ENCODE data around the gene AKNAD1.

Gene AKNAD1

DNA sequence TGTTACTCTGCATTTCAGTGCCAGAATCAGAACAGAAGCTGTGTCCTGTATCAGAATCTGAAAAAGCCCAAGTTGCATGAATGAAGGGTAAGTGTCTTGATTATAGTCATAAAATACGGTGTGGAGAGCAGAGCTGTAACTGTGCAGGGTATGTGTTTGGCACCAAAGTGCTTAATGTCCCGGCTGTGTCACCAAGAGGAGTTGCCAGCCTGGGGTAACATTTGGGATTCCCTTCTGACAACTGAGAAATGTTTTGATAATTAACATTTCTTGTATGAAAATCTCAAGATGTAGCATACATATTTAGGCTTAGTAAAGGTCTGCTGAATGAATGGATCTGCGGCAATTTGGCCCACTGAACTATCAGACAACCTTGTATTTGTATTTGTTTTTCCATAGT is 33.3 kb downstream of the AKNAD1 start:
- Mint-ChIP-seq H3K9me3 (no peaks in the 10 kb centered on the region), H3K4me1 (no peaks in the 10 kb centered on the region), H3K36me3 (ENCODE audit: low read depth) (no peaks in the 10 kb centered on the region), H3K27me3 (ENCODE audit: low read depth, poor library complexity) (peaks cover 10% of the 10 kb centered on the region), H3K27ac (no peak overlapping the region), H3K4me3 (no peak overlapping the region)
- TF ChIP-seq, protein P1, sequence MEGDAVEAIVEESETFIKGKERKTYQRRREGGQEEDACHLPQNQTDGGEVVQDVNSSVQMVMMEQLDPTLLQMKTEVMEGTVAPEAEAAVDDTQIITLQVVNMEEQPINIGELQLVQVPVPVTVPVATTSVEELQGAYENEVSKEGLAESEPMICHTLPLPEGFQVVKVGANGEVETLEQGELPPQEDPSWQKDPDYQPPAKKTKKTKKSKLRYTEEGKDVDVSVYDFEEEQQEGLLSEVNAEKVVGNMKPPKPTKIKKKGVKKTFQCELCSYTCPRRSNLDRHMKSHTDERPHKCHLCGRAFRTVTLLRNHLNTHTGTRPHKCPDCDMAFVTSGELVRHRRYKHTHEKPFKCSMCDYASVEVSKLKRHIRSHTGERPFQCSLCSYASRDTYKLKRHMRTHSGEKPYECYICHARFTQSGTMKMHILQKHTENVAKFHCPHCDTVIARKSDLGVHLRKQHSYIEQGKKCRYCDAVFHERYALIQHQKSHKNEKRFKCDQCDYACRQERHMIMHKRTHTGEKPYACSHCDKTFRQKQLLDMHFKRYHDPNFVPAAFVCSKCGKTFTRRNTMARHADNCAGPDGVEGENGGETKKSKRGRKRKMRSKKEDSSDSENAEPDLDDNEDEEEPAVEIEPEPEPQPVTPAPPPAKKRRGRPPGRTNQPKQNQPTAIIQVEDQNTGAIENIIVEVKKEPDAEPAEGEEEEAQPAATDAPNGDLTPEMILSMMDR (IDR thresholded peaks at IDR 0.05), result no peak
- DNase-seq, result no peak

GRCh38 chr1:108819878-108820277 is 37.0 kb downstream of the AKNAD1 start:
- peaks cover 29% of the 10 kb centered on the region for H3K4me1 Mint-ChIP-seq
- peaks cover 5% of the 10 kb centered on the region for H3K27me3 Mint-ChIP-seq (ENCODE audit: low read depth, poor library complexity)
- DNase-seq, result no peak
- no peak overlapping the region for H3K4me3 Mint-ChIP-seq
- H3K9me3 Mint-ChIP-seq, result no peaks in the 10 kb centered on the region
- TF ChIP-seq, protein P1 (IDR thresholded peaks at IDR 0.05), result no peak
- no peaks in the 10 kb centered on the region for H3K36me3 Mint-ChIP-seq (ENCODE audit: low read depth)
- H3K27ac Mint-ChIP-seq, result no peak overlapping the region

- Mint-ChIP-seq H3K4me1 (peaks cover 47% of the 10 kb centered on the region), H3K4me3 (no peak overlapping the region), H3K36me3 (ENCODE audit: low read depth) (no peaks in the 10 kb centered on the region), H3K27me3 (ENCODE audit: low read depth, poor library complexity) (peaks cover 2% of the 10 kb centered on the region), H3K27ac (no peak overlapping the region), H3K9me3 (no peaks in the 10 kb centered on the region)
- DNase-seq, result no peak
- TF ChIP-seq, protein P1 (IDR thresholded peaks at IDR 0.05), result no peak
Observed at GRCh38 chr1:108817811-108818210, 39.1 kb downstream of the AKNAD1 start.

DNA sequence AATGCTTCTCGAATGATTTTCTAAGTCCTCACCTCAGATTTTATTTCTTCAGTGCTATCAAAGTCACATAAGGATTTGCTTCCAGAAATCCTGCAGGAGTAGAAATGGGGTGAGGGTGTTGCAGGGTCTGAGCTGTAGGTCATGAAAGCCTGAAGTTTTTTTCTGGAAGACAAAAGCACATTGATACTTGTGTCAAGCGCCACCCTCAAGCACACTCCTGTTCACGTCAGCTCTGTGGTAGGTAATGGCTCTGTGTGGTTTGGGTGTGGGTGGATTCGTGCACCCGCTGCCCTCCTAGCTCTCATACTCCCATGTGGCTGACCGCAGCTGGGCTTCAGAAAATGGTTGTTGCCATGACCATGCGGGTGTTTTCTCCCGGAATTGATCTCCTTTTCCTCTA is 39.9 kb downstream of the AKNAD1 start:
- Mint-ChIP-seq H3K4me3 (no peak overlapping the region), H3K27ac (no peak overlapping the region), H3K36me3 (ENCODE audit: low read depth) (no peaks in the 10 kb centered on the region), H3K4me1 (peaks cover 47% of the 10 kb centered on the region), H3K27me3 (ENCODE audit: low read depth, poor library complexity) (no peaks in the 10 kb centered on the region), H3K9me3 (no peaks in the 10 kb centered on the region)
- DNase-seq, result no peak
- TF ChIP-seq, protein P1 (IDR thresholded peaks at IDR 0.05), result no peak

DNA sequence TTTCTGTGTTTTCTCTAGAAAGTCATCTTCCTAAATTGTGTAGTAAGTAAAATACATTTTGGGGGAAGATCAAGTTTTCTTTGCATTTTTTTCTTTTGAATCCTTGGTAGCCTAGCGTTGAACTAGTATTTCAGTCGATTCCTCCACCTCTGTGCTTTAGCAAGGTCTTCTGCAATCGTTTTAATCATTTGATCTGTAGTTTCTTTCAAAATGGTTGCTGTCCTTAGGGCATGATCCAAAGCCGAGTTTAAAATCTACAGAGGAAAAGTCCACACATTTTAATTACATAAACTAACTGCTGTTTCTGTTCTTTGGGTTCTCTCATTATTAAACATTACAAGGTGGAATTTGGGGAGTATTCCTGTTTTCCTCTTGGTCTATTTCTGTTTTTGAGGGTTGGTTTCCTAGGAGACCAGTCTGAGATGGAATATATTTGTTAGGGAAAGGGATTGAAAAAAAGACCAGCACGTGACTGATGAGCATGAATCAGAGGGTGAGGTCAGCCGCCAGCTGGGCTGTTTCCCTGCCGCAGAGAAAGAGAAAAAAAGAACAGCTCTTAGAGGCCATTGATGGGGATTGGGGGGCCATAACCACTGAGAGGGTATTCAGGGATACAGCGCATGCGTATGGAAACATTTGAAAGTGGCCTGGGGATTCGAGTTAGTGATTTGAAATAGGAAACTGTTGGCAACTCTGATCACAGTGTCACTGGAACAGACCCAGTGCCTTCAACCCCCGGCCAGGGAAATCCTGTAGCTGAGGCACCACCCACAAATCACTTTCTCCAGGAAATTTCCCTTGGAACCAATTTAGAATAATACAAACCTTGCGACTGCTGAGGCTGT is 40.6 kb downstream of the AKNAD1 start:
- Mint-ChIP-seq H3K27me3 (ENCODE audit: low read depth, poor library complexity) (no peaks in the 10 kb centered on the region), H3K4me1 (peaks cover 52% of the 10 kb centered on the region), H3K27ac (peak overlapping the region; percentile 94), H3K36me3 (ENCODE audit: low read depth) (no peaks in the 10 kb centered on the region), H3K4me3 (peak overlapping the region; percentile 26), H3K9me3 (no peaks in the 10 kb centered on the region)
- TF ChIP-seq, protein P1 (IDR thresholded peaks at IDR 0.05), result no peak
- peak; percentile 25 for DNase-seq

DNA sequence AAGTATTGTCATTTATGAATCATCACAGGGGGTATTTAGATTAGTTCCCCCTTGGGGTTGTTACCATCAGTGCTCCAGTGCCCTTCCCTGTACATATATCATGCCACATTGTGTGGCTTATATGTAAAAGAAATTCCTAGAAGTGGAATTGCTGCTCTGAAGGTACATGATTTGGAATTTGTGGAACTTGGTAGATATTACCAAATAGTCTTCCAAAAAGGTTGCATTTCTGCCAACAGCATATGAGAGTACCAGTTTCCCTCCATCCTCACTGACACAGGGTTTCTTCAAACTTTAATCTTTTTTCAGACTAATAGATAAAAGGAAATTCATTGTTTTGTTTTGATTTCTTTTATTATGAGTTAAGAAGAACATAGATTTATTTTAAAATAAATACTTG is 41.3 kb downstream of the AKNAD1 start:
- H3K27ac Mint-ChIP-seq, result no peak overlapping the region
- TF ChIP-seq, protein P1 (IDR thresholded peaks at IDR 0.05), result no peak
- no peaks in the 10 kb centered on the region for H3K9me3 Mint-ChIP-seq
- H3K36me3 Mint-ChIP-seq (ENCODE audit: low read depth), result no peaks in the 10 kb centered on the region
- DNase-seq, result no peak
- peaks cover 53% of the 10 kb centered on the region for H3K4me1 Mint-ChIP-seq
- no peaks in the 10 kb centered on the region for H3K27me3 Mint-ChIP-seq (ENCODE audit: low read depth, poor library complexity)
- no peak overlapping the region for H3K4me3 Mint-ChIP-seq

Data from nephron progenitor cell (in vitro differentiated cells).